GM18502 (cell line): ENCODE measurements around the gene ARHGEF39.

Source experiments
- ATAC-seq: cut with Tn5 transposase; IDR thresholded peaks from one replicate; pipeline ENCODE4 v1.9.1; 2021; ENCODE audit warnings: mild to moderate bottlenecking; ENCODE audit not compliant: unreplicated experiment, poor library complexity

Gene ARHGEF39

GRCh38 chr9:35664531-35665470, at the start of gene ARHGEF39:
Gene ARHGEF39 (minus strand): TSS chr9:35665195. CDS start chr9:35665169, 26 bp downstream.
- ATAC-seq, result peak; percentile 79

GRCh38 chr9:35714123-35714522, 49.1 kb upstream of the ARHGEF39 start:
- no peak for ATAC-seq

- no peak for ATAC-seq
These were observed 48.6 kb upstream of the ARHGEF39 start for GRCh38 chr9:35713578-35713977.

- ATAC-seq, result no peak
These were observed 47.9 kb upstream of the ARHGEF39 start for GRCh38 chr9:35712762-35713400.

- ATAC-seq, result no peak
These were observed 46.8 kb upstream of the ARHGEF39 start for GRCh38 chr9:35711501-35712428.

- no peak for ATAC-seq
These were observed 46.0 kb upstream of the ARHGEF39 start for GRCh38 chr9:35710818-35711500.

- ATAC-seq, result no peak
These were observed 43.2 kb upstream of the ARHGEF39 start for GRCh38 chr9:35708146-35708545.

GRCh38 chr9:35706951-35707350, 42.0 kb upstream of the ARHGEF39 start:
- ATAC-seq, result no peak

- no peak for ATAC-seq
These were observed 40.9 kb upstream of the ARHGEF39 start for GRCh38 chr9:35705836-35706430.

- ATAC-seq, result no peak
These were observed 40.4 kb upstream of the ARHGEF39 start for GRCh38 chr9:35705372-35705771.

GRCh38 chr9:35703906-35704672, 39.1 kb upstream of the ARHGEF39 start:
- ATAC-seq, result no peak

- no peak for ATAC-seq
These were observed 37.7 kb upstream of the ARHGEF39 start for GRCh38 chr9:35702696-35703095.

GRCh38 chr9:35700942-35701341, 35.9 kb upstream of the ARHGEF39 start:
- no peak for ATAC-seq

GRCh38 chr9:35700031-35700430, 35.0 kb upstream of the ARHGEF39 start:
- ATAC-seq, result no peak

GRCh38 chr9:35698231-35698630, 33.2 kb upstream of the ARHGEF39 start:
- no peak for ATAC-seq

GRCh38 chr9:35697486-35697885, 32.5 kb upstream of the ARHGEF39 start:
- no peak for ATAC-seq

- no peak for ATAC-seq
These were observed 31.7 kb upstream of the ARHGEF39 start for GRCh38 chr9:35696520-35697215.

- no peak for ATAC-seq
These were observed 31.0 kb upstream of the ARHGEF39 start for GRCh38 chr9:35695943-35696401.
